GM12864 (cell line): ENCODE results near the gene THPO.

ENCODE experiments used
- DNase-seq: peaks from one replicate; pipeline ENCODE4 v3.0.0-alpha.2; 2011; ENCODE audit warnings: low read depth
- H3K4me3 ChIP-seq: 2 replicates; pipeline ENCODE4 v1.5.1; 2011; ENCODE audit warnings: mild to moderate bottlenecking, low read depth, low read length, control low read depth
- TF ChIP-seq, protein P1 (sequence below): IDR thresholded peaks from 2 replicates; pipeline ENCODE4 v1.5.1; 2011; ENCODE audit warnings: low read depth, mild to moderate bottlenecking, moderate library complexity, low read length, control low read depth, inconsistent platforms; ENCODE audit errors: missing control alignments

The THPO gene

DNA sequence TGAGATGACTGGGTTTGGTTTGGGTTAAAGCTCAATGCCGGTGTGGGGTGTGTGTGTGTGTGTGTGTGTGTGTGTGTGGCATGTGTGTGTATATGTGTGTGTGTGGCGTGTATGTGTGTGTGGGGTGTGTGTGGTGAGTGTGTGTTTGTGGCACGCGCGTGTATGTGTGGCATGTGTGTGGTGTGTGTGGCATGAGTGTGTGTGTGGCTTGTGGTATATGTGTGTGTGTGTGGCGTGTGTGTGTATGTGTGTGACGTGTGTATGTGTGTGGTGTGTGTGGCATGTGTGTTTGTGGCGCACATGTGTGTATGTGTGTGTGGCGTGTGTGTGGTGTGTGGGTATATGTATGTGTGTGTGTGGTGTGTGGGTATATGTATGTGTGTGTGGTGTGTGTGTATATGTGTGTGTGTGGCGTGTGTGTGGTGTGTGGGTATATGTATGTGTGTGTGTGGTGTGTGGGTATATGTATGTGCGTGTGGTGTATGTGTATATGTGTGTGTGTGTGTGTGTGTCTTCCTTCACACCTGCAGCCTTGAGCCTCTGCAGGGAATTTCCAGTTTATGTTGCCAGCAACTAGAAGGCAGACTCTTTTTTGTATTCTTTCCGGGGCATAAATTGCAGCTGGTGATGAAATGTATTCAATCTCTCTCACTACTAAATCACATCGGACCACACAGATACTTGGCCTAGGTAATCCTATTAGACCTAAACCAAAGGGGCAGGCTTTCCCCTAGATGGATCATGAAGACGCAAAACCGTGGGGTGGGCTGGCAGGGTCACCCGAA is 36.6 kb upstream of the THPO start:
- TF ChIP-seq, protein P1, sequence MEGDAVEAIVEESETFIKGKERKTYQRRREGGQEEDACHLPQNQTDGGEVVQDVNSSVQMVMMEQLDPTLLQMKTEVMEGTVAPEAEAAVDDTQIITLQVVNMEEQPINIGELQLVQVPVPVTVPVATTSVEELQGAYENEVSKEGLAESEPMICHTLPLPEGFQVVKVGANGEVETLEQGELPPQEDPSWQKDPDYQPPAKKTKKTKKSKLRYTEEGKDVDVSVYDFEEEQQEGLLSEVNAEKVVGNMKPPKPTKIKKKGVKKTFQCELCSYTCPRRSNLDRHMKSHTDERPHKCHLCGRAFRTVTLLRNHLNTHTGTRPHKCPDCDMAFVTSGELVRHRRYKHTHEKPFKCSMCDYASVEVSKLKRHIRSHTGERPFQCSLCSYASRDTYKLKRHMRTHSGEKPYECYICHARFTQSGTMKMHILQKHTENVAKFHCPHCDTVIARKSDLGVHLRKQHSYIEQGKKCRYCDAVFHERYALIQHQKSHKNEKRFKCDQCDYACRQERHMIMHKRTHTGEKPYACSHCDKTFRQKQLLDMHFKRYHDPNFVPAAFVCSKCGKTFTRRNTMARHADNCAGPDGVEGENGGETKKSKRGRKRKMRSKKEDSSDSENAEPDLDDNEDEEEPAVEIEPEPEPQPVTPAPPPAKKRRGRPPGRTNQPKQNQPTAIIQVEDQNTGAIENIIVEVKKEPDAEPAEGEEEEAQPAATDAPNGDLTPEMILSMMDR = no peak
- no peak overlapping the region for H3K4me3 ChIP-seq
- no peak for DNase-seq

DNA sequence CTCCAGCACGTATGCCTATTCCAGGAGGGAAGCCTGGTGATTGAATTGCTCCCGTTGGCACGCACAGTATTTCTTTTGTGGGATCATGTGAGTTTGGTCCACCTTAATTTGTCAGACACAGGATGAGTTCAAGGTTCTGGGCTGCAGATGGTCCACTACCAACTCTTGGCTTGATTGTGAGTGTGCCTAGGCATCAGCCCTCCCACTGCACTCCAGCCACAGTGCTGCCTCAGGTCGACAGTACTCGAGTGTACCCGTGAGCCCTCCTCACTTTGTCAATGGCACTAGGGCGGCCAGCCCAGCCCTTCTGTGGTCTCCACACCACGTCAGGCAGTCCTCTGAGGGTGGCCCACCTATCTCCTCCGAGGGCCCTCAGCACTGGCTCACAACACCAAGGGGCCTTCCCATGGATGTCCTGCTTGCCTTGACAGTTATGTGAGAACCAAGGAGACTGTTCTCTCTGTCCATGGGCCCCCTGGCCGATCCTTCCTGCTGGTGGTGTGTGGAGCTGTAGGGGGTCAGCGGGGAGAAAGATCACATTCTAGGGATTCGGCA is 32.0 kb upstream of the THPO start:
- TF ChIP-seq, protein P1 = no peak
- no peak overlapping the region for H3K4me3 ChIP-seq
- no peak for DNase-seq

DNA sequence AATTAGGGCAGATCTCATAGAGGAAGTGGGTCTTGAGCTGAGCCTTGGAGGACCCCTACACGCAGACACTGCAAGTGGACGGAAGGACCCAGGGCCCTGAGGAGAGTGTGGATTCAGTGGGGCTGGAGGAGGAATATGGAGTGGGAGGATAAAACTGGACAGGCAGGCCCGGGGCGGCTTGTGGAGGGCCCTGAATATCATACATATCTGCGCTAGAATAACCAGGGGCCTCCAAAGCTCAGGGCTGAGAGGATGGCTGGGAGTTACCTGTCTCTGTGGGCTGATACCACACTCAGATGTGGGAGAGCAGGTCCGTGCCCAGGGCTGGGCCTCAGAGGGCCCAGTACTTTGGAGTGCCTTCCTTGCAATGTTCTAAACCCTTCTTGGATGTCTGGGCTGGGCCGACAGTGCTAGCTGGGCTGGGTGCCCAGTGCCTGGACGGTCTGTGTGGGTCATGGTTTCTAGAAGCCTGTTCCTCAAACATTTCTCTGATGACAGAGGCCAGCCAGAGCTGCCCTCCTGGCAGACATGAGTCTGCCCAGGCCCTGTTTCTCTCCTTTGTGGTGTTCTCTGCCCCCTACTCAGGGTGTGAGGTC is 31.4 kb upstream of the THPO start:
- DNase-seq = no peak
- no peak overlapping the region for H3K4me3 ChIP-seq
- TF ChIP-seq, protein P1 = no peak

DNA sequence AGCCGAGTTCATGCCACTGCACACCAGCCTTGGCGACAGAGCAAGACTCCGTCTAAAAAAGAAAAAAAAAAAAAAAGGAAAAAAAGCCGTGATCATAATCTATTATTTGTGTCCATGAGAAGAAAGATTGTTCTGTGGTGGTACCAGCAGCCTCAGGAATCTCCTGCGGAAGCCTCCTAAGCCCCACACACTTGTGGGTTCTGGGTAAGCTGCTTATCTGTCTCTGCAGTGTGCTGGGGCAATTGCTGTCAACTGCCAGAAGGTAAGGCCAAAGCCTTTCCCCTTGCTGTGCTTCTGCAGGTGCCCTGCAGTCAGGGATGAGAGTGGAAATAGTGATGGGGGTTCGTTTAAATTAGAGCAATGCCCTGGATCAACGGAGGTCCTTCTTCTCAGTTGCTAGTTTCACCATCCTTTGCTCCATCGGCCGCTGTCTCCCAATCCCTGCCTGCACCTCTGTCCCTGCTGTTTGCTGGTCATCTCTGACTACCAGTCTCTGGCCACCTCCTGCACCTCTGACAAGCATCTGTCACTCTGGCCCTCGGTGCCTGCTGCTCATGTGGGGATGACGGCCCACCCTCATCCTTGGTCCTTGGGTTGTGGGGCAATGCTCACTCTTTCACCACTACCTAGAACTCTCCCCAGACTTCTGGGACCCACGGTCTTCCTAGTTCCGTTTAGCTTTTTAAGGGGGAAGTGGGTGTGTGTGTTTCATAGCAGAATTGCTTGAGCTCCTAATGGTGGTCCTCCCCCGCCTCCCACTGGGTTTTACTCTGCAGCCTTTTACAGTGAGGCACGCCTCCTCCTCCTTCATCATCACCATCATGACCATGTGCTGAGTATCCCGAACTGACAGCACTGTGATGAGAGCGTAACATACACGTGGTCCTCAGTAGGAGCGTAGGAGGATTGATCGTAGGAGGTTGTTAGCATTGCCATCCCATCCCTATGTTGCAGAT is 27.3 kb upstream of the THPO start:
- H3K4me3 ChIP-seq = no peak overlapping the region
- DNase-seq = no peak
- TF ChIP-seq, protein P1 = no peak

DNA sequence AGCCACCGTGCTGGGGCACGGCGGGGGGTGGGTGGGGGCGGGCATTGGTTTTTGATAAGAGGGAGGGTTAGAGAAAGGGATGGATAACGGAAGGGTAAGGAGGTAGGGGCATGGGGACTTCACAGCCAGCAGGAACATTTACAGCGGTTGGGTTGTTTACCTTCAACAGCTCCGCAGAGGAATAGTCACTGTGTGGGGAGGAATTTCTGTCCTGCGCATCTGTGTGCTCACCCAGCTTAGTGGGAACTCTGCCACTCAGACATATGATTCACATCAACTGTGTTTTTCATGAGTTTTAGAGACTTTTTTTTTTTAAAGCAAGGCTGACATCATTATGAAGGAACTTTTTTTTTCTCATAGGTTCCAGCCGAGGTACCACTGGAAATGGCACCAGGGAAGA is 21.4 kb upstream of the THPO start:
- TF ChIP-seq, protein P1 = no peak
- DNase-seq = no peak
- no peak overlapping the region for H3K4me3 ChIP-seq

DNA sequence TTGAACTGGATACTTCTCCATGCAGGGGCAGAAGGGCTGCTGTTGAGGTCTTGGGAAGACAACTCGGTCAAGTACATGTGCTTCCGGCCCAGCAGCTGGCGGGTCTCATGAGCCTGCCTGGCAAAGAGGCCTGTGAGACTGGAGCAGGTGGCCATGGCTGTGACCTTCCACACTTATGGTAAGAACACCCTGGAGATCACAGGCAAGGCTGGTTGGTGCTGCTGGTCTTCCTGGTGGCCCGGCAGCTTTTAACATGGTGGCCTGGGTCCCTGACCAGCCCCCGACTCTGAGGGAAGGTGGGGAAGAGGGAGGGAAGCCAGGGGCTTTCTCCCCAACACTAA is 17.3 kb upstream of the THPO start:
- TF ChIP-seq, protein P1 = no peak
- H3K4me3 ChIP-seq = no peak overlapping the region
- no peak for DNase-seq
